Thymus (tissue), 11 donors: ENCODE data around the gene LSM4. TPM values are rescaled to one million over a fixed set of nuclear protein-coding genes. Genes with fewer than 3 reads are reported as not detected.

Experiments
- DNase-seq, 9 donors: peaks; one replicate each; pipeline ENCODE4 v3.0.0-alpha.2; 2013; ENCODE audit warnings: low spot score in 9 of 9, low read depth in 6 of 9, missing footprints in 1 of 9
- H3K27ac ChIP-seq, 2 donors: one replicate each; pipeline ENCODE4 v1.5.1; 2013; ENCODE audit warnings: control low read depth in 1 of 2, low read depth in 1 of 2, low read length in 1 of 2, mild to moderate bottlenecking in 1 of 2, moderate library complexity in 1 of 2
- H3K27me3 ChIP-seq, 2 donors: one replicate each; pipeline ENCODE4 v1.5.1; 2013; ENCODE audit warnings: low read length in 1 of 2; ENCODE audit not compliant: control insufficient read depth in 2 of 2, insufficient read depth in 1 of 2
- H3K36me3 ChIP-seq, 2 donors: one replicate each; pipeline ENCODE4 v1.5.1; 2013; ENCODE audit warnings: low read length in 1 of 2, mild to moderate bottlenecking in 1 of 2, moderate library complexity in 1 of 2; ENCODE audit not compliant: control insufficient read depth in 2 of 2, insufficient read depth in 2 of 2
- H3K4me1 ChIP-seq, 2 donors: one replicate each; pipeline ENCODE4 v1.5.1; 2013; ENCODE audit warnings: low read length in 2 of 2; ENCODE audit not compliant: control insufficient read depth in 2 of 2, insufficient read depth in 2 of 2
- H3K4me3 ChIP-seq, 2 donors: one replicate each; pipeline ENCODE4 v1.5.1; 2013; ENCODE audit warnings: low read length in 2 of 2, control low read depth in 1 of 2, mild to moderate bottlenecking in 1 of 2
- H3K9me3 ChIP-seq, 2 donors: one replicate each; pipeline ENCODE4 v1.5.1; 2013; ENCODE audit warnings: low read length in 1 of 2, mild to moderate bottlenecking in 1 of 2; ENCODE audit not compliant: control insufficient read depth in 2 of 2, insufficient read depth in 1 of 2
- WGBS: extraction: QIAGEN DNeasy Blood & Tissue Kit; methylation state at CpG from one replicate; pipeline ENCODE4 v1.1.7; 2013; 5-methylcytosine and 5-hydroxymethylcytosine counted together
- polyA plus RNA-seq: library from polyadenylated mRNA; stranded (reverse); fragments of 200-250 nt; gene quantifications from one replicate; pipeline ENCODE4 v1.2.3, GENCODE V29; 2013
- total RNA-seq: library from RNA; stranded (reverse); fragments of 120-200 nt; gene quantifications from one replicate; pipeline ENCODE4 v1.2.4, GENCODE V29; 2013
- donor health status: healthy.

The LSM4 gene
- total and polyA plus RNA-seq, 2 donors, result 147 to 190 TPM

DNA sequence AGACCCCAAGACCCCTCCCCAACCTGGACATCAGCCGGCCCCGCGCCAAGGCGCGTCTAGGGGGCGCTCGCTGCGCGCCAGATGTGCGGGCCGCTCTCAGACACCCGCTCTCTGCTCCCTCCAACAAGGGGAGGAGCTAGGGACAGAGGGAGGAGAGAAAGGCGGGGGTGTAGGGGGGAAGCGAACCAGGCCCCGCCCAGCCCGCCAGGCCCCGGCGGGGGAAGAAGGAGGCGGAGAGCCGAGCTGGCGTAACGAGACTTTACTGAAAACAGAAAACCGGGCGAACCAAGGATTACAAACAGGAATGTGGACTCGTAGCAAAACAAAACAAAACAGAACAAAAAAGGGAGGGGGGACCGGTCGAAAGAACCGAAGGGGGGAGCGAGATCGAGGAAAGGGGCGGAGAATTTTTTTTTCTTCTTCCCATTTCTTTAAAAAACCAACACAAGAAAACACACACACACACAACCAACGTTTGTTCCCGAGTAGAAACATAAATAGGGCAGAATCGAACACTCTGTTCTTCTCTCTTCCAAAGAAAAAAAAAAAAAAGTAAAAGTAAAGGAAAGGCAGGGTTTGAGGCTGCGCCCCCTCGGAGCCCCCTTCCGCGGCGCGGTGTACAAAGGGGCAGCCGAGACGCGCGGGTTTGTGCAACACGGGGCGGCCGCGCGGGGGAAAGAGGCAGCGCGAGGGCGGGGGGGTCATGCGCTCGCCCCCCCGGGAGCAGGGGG is 43.2 kb downstream of the LSM4 start:
- Histone ChIP-seq H3K27me3 (no peaks in the 10 kb centered on the region), H3K9me3 (peaks cover 0 to 3% of the 10 kb centered on the region in 2 donors), H3K4me1 (peaks cover 9 to 48% of the 10 kb centered on the region in 2 donors), H3K27ac (peak overlapping the region; percentile 93 to 100), H3K4me3 (peak overlapping the region; percentile 57 to 65), H3K36me3 (peaks cover 20 to 29% of the 10 kb centered on the region in 2 donors)
- peak; percentile 89 to 99 (median 95) for DNase-seq
- under 1% methylated on average over 55 of the region's 55 CpGs for WGBS

GRCh38 chr19:18279266-18279515 is 43.7 kb downstream of the LSM4 start:
- Histone ChIP-seq H3K9me3 (peaks cover 0 to 3% of the 10 kb centered on the region in 2 donors), H3K36me3 (peaks cover 20 to 31% of the 10 kb centered on the region in 2 donors), H3K4me1 (peaks cover 9 to 48% of the 10 kb centered on the region in 2 donors), H3K27me3 (no peaks in the 10 kb centered on the region), H3K4me3 (peak overlapping the region; percentile 57 to 65), H3K27ac (peak overlapping the region; percentile 93 to 100)
- WGBS, result 14% methylated on average over 5 of the region's 5 CpGs
- no peak for DNase-seq

GRCh38 chr19:18278521-18279265 is 44.2 kb downstream of the LSM4 start:
- Histone ChIP-seq H3K36me3 (peaks cover 20 to 31% of the 10 kb centered on the region in 2 donors), H3K9me3 (peaks cover 0 to 7% of the 10 kb centered on the region in 2 donors), H3K4me1 (peaks cover 9 to 48% of the 10 kb centered on the region in 2 donors), H3K4me3 (peak overlapping the region; percentile 57 to 65), H3K27me3 (no peaks in the 10 kb centered on the region), H3K27ac (peak overlapping the region in 1 of 2 donors; percentile 100)
- DNase-seq, result peak in 2 of 9 donors; percentile 5 to 37
- WGBS, result 83% methylated on average over 10 of the region's 10 CpGs

GRCh38 chr19:18274781-18275356 is 48.0 kb downstream of the LSM4 start:
- no peak for DNase-seq
- H3K4me3 ChIP-seq, result no peak overlapping the region
- peak overlapping the region in 1 of 2 donors; percentile 20 for H3K27ac ChIP-seq
- H3K27me3 ChIP-seq, result no peaks in the 10 kb centered on the region
- peaks cover 0 to 9% of the 10 kb centered on the region in 2 donors for H3K9me3 ChIP-seq
- peaks cover 3 to 33% of the 10 kb centered on the region in 2 donors for H3K4me1 ChIP-seq
- 93% methylated on average over 13 of the region's 13 CpGs for WGBS
- H3K36me3 ChIP-seq, result peaks cover 20 to 34% of the 10 kb centered on the region in 2 donors

DNA sequence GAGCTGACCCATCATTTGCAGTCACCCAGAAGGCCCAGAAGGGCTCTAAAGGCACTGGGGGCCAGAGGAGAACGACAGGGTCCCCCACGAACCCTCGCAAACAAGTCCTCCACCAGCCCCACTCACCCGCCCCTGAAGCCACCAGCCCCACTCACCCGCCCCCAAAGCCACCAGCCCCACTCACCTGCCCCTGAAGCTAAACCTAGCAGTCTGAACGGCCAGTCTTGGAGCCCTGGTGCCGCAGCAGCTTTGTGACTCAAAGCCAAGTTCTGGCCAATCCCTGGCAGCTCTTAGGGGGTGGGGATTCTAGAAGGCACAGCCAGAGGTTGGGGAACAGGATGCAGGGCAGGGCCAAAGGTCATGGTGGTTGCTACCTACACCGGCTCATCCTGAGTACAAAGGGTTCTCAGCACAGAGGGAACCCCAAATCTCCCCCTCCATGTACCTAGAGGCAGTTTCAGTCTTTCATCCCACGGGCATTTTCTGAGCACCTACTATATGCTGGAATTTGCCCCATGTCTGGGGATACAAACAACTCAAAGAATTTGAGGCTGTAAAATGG is 48.6 kb downstream of the LSM4 start, which contains the start of gene IQCN:
TSS of gene IQCN (minus strand) at position 234 of the 562 bp plus-strand sequence. CDS start 4,974 bp downstream, outside the sequence.
- H3K4me1 ChIP-seq, result peaks cover 3 to 33% of the 10 kb centered on the region in 2 donors
- no peaks in the 10 kb centered on the region for H3K27me3 ChIP-seq
- peaks cover 0 to 9% of the 10 kb centered on the region in 2 donors for H3K9me3 ChIP-seq
- H3K36me3 ChIP-seq, result peaks cover 20 to 34% of the 10 kb centered on the region in 2 donors
- 87% methylated on average over 9 of the region's 9 CpGs for WGBS
- H3K4me3 ChIP-seq, result no peak within 1 kb of the TSS
- DNase-seq, result no peak
- H3K27ac ChIP-seq, result peak within 1 kb of the TSS in 1 of 2 donors; percentile 20

GRCh38 chr19:18273561-18274218 is 49.2 kb downstream of the LSM4 start:
- H3K9me3 ChIP-seq, result peaks cover 0 to 9% of the 10 kb centered on the region in 2 donors
- no peak for DNase-seq
- no peak overlapping the region for H3K4me3 ChIP-seq
- H3K27ac ChIP-seq, result no peak overlapping the region
- H3K27me3 ChIP-seq, result no peaks in the 10 kb centered on the region
- H3K4me1 ChIP-seq, result peaks cover 2 to 26% of the 10 kb centered on the region in 2 donors
- H3K36me3 ChIP-seq, result peaks cover 17 to 28% of the 10 kb centered on the region in 2 donors
- 95% methylated on average over 13 of the region's 13 CpGs for WGBS

- WGBS, result 90% methylated on average over 6 of the region's 6 CpGs
These were observed 51.4 kb downstream of the LSM4 start for GRCh38 chr19:18271433-18271841.

GRCh38 chr19:18270326-18270725 is 52.5 kb downstream of the LSM4 start:
- WGBS, result 94% methylated on average over 9 of the region's 9 CpGs

More at GRCh38 chr19:18271433-18271841, 51.4 kb downstream of the LSM4 start:
- peaks cover 16 to 27% of the 10 kb centered on the region in 2 donors for H3K36me3 ChIP-seq
- peaks cover 2 to 9% of the 10 kb centered on the region in 2 donors for H3K9me3 ChIP-seq
- no peak overlapping the region for H3K27ac ChIP-seq
- no peaks in the 10 kb centered on the region for H3K27me3 ChIP-seq
- H3K4me1 ChIP-seq, result peaks cover 0 to 18% of the 10 kb centered on the region in 2 donors
- H3K4me3 ChIP-seq, result no peak overlapping the region
- DNase-seq, result no peak

More at GRCh38 chr19:18270326-18270725, 52.5 kb downstream of the LSM4 start:
- Histone ChIP-seq H3K9me3 (peaks cover 2 to 9% of the 10 kb centered on the region in 2 donors), H3K27ac (no peak overlapping the region), H3K36me3 (peaks cover 8 to 21% of the 10 kb centered on the region in 2 donors), H3K4me3 (no peak overlapping the region), H3K4me1 (peaks cover 0 to 8% of the 10 kb centered on the region in 2 donors), H3K27me3 (no peaks in the 10 kb centered on the region)
- no peak for DNase-seq
